GM20000 (cell line): Measurements from ENCODE around the gene KLHL3.
"Not testable (repeated sequence)": the region's sequence is repeated elsewhere in the genome, so short reads cannot be mapped to it uniquely, and the experiment has no call there.

ENCODE experiments used
- DNase-seq: peaks from one replicate; pipeline ENCODE4 v3.0.0; 2012; ENCODE audit warnings: low spot score
- CTCF ChIP-seq: IDR thresholded peaks from 2 replicates; pipeline ENCODE4 v1.5.1; 2012; ENCODE audit warnings: mild to moderate bottlenecking, control low read depth; ENCODE audit errors: extremely low read depth, missing control alignments

Gene KLHL3

GRCh38 chr5:137735555-137736284 is at the start of gene KLHL3:
KLHL3 (minus strand) TSS chr5:137736089; CDS start chr5:137735646, 443 bp downstream.
- DNase-seq: peak; percentile 56
- no peak for TF ChIP-seq CTCF

DNA sequence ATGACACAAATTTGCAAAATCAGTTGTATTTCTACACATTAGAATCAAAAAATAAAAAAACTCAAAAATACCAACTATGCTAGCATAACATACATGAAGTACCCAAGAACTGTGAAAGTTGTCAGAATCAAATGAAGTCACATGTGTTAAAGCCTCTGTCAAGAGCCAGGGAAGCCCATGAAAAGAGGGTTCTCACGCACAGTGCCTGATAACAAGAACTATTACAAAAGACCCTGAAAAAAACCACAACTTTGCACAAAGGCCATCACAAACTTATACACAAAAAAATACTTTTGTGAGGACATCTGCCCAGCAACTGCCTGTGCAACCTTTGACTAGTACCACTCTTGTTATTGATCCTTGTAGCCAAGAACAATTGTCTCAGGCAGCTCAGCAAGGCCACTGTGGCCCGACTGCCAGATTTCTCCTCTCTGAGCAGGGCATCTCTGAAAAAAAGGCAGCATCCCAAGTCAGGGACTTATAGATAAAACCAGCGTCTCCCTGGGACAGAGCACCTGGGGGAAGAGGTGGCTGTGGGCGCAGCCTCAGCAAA is 47.2 kb upstream of the KLHL3 start:
- DNase-seq: no peak
- no peak for TF ChIP-seq CTCF

DNA sequence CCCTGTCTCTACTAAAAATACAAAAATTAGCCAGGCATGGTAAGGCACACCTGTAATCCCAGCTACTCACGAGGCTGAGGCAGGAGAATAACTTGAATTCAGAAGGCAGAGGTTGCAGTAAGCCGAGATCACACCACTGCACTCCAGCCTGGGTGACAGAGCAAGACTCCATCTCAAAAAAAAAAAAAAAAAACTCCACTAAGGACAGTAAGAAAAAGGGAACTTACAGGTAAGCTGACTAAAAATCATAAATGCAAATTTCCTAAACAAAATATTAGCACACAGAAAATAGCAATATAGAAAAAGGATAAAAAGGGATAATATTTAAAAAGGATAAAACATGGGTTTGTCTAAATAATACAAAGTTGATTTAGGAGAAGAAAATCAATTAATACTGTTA is 46.2 kb upstream of the KLHL3 start:
- DNase-seq: no peak
- no peak for TF ChIP-seq CTCF

DNA sequence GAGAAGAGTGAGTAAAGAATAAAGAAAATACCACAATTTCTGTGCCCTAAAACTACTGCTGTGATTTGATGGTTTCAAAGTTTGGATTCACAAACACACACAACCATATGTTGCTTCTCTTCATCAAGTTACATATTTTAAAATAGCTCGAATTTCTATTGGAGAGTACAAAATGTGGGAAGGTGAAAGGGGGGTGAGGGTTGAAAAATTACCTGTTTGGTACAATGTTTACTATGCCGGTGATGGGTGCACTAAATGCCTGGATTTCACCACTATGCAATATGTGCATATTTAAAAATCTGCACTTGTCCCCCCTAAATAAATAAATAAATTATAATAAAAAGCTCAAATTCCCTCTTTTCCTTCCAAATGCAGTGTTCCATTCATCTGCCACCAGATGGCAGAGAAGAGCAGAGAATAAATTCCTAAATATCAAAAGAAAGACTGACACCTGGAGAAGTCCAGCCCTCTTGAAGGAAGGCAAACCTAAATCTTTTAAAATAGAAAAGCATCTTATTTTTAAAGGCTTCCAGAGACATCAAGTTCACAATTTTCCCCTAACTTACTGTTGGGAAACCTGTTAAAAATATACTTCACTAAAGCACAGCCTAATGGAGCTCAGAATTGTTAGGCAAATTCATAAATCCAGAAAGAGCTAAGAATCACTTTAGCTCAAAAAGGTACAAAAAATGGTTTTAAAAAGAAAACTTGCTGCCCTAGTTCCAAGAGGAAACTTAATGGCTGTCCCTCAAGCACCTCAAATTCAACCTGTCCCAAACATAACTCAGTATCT is 43.1 kb upstream of the KLHL3 start:
- DNase-seq: peak; percentile 21
- TF ChIP-seq CTCF: peak; percentile 58

DNA sequence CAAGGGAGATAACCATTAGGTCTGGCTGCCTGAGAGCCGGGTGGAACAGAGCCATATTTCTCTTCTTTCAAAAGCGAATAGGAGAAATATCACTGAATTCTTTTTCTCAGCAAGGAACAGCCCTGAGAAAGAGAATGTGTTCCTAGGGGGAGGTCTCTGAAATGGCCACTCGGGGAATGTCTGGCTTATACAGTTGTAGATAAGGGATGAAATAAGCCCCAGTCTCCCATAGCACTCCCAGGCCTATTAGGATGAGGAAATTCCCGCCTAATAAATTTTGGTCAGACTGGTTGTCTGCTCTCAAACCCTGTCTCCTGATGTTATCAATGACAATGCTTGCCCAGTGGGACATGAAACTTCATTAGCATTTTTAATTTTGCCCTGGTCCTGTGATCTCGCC is 32.0 kb upstream of the KLHL3 start:
- DNase-seq: not testable (repeated sequence)

DNA sequence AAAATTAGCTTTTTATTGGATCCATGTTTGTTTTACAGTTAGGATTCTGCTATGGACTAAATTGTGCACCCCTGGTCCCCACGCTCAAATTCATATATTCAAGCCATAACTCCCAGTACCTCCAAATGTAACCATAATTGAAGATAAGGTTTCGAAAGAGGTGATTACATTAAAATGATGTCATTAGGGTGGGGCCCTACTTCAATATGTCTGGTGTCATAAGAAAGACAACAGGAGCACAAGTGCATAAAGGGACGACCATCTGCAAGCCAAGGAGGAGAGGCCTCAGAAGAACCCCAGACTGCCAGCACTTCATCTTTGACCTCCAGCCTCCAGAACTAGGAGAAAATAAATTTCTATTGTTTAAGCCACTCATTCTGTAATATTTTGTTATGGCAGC is 25.7 kb upstream of the KLHL3 start:
- DNase-seq: no peak
- TF ChIP-seq CTCF: no peak

DNA sequence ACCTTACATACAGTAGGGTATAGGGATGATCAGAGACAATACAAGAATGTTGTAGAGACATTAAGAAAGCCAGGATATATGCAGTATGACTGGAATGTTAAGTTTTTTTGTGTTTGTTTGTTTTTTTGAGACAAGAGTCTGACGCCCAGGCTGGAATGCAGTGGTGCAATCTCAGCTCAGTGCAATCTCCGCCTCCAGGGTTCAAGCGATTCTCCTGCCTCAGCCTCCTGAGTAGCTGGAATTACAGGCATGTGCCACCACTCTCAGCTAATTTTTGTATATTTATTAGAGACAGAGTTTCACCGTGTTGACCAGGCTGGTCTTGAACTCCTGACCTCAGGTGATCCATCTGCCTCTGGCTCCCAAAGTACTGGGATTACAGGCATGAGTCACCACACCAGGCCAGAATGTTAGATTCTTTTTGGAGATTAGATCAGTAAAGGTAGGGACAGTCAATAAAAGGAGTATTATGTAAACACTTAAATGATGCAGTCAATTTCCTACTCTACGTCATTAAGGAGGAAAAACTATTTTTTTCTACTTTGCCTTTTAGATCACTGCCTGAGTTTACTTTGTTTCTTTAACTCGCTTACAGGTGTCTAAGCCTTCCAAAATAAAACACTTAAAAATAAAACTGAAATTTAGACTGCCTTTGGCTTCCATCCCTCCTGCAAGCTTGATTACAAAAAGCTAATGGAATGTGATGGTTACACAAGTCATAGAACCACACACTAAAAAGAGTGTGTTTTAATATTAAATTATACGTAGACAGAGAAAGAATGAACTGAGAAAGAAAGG is 25.0 kb upstream of the KLHL3 start:
- no peak for DNase-seq

More for the DNA sequence above, 25.0 kb upstream of the KLHL3 start:
- TF ChIP-seq CTCF: no peak
